CD4-positive, alpha-beta T cell treated with Interleukin-15 for 4 hours (primary cell): Measurements from ENCODE around the gene LECT2.
A peak's percentile ranks its signal among the peaks of the same experiment; 100 is the strongest.

Experiments used
- DNase-seq: peaks from one replicate; pipeline ENCODE4 v3.0.0-alpha.2; 2020; ENCODE audit warnings: low spot score

Gene LECT2

DNA sequence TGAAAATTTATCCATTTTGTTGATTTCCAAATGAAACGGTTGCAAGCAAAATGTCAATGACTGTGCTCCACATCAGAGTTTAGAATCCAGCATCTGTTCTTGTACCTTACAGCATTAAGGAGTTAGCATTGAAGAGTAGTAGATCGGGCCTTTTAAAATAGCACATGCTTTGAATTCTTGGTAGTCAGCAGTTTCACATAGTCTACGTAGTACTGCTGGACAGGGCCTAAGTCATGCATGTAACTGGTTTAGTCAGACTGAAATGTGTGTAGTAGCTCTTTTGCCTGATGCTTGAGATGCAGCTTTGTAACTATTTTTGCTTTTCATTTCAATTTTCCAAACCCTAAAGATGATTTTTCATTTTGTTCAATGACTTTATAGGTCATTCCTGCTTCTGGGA lies 19.8 kb downstream of the LECT2 start:
- no peak for DNase-seq

- no peak for DNase-seq
These were observed 23.9 kb downstream of the LECT2 start for GRCh38 chr5:135930949-135931295.

DNA sequence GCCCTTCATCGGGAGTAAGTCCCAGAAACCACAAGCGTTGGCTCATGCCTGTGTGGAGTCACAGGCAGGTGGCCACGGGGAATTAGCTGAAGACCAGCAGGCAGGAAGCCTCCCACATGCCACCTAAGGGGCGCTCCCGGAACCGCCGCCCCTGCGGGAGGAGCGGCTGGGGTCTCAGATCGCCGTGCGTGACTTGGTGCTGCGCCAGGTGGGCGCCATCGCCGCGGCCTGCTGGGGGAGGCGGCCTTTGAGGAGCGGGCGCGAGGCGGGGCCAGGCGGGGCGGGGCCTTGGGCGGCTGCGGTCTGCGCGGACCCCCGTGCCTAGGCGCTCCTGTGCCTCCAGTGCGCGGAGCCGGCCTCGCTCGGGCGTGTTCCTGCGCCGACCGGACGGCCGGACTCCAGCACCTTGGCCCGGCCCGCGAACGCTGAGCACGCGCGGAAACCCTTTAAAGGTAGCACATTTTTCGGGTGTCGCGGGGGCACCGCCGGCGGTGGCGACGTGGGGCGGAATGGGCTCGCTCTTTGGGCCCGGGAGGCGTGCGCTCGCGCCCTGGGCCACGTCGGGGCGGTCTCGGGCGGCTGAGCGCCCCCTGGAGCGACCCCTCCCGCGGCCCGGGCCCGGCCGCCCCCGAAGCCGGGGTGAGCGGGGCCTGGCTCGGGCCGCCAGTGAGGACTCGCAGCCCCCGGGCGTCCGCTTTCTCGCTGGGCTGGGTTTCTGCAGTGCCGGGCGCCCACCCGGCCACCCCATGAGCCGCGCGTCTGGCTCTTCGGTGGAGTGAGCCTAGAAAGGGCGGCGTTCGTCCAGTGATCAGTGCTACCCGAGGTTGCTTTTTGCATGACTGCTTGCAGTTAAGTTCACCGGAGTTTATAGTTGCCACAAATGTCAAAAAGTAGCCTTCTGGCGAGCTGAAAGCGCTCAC lies 24.5 kb downstream of the LECT2 start:
- no peak for DNase-seq

DNA sequence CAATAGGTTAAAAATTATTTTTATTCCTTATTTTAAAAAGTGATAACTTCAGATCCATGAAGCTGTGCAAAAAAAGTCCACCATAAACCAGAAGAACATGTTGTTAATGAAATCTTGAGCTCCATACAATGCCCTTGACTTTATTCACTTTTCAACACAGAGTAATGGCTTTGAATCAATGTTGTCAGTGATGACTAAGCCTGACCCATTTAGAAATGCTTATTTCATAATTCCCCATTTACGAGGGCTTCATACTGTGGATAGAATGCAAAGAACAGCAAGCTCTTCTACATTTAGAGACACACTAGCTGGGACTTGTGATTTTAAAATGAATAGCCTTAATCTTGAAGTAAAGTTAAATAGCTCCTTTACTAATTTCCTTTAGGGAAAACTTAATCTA lies 33.4 kb downstream of the LECT2 start:
- DNase-seq = no peak

GRCh38 chr5:135920199-135920598 lies 34.6 kb downstream of the LECT2 start:
- DNase-seq = no peak

- DNase-seq = no peak
These were observed 38.0 kb downstream of the LECT2 start for GRCh38 chr5:135916638-135917263.

DNA sequence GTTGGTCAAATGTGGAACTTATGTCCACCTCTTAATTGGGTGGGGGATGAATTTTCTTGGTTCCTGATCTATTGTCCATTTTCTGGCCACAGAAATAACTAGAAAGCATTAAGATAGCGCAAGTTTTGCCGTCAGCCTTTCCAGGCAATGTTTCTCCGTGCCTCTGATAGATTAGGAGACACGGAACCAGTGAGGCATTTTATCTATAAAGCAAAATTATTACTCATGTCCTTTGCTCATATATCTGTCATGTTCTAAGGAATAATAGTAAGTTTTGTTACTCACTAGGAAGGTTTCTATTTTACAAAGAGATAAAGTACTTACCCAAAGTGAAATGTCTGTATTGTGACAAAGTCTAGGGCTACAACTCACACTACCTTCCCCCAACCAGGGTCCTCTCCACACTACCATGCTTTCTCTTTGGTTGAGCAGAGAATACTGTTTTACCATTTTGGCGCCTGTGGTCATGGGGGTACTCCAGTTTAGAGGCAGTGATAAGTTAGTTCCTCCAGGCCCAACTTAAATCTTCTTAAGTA lies 39.2 kb downstream of the LECT2 start:
- DNase-seq = no peak

DNA sequence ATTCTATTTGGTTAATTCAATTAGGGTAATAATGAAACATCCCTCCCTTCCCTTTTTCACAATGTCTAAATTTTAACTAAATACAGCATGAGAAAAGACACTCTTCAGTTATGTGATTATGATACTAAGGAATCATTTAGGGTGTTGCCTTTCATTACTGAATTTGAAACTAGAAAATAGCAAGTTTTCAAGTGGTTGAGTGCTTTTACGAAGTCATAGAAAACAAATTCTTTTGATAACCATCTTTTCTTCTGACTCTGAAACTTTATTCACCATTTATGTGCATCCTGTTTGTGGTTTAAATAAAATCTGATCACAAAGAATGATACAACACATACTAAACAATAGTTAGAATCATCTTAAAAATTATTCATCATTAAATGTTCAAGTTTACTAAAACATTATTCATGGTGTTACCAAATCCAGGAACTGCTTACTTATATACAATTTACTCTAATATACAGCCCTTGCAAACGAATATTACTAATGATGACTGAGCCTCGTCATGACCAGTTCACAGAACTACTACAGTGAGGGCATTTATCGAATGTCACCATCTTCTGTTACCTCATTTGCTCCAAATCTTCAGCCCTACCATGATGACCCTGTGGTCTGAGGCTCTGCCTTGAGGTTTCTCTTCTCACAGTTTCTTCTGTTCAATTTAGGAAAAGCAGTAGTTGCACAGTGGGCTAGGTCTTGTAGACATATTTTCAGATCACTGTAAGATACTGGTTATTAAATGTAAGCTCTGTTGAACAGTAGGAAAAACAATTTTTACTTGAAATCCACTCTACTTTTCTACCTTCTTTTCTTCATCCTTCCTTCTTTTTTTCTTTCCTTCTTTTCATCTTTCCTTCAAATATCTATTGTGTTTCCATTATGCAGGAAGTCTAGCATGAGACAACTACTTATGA lies 40.8 kb downstream of the LECT2 start:
- DNase-seq = peak; percentile 3

GRCh38 chr5:135905144-135905543 lies 49.6 kb downstream of the LECT2 start:
- no peak for DNase-seq

GRCh38 chr5:135901633-135902032 lies 53.1 kb downstream of the LECT2 start:
- no peak for DNase-seq

DNA sequence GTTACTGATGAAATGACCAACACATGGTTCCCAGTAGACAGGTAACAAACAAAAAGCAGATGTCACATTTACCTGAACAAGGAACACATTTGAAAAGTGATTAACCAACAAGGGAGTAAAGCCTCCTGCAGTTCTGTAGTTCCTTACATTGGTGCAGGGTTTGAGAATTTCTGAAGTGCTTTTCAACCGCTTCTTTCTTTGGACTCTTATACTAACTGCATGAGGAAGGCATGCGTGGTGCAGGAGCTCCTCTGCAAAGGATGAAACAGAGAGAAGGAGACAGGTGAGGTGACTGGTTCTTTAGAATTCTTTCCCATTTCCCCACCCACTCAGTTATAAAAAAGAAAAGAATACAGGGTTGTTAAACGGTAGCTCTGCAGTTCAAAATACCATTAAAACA lies 54.5 kb downstream of the LECT2 start:
- no peak for DNase-seq

DNA sequence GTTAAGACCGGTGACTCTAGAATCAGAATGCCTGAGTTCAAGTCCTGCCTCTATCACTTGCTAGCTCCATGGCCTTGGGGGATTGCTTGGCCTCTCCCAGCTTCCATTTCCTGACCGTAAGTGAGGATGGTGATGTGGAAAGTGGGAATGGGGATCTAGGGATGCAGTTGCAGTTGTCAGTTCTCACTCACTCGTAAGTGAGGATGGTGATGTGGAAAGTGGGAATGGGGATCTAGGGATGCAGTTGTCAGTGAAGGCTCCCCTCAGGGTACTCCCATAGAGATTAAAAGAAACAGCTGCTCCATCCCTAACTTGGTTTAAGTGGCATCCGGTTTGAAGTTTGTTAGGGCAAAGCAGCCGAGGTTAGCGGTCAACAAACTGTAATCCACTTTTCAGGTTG lies 56.1 kb downstream of the LECT2 start:
- no peak for DNase-seq
